Dedifferentiated amniotic fluid mesenchymal stem cell (primary cell): ENCODE data around the gene KDM8.
A peak's percentile ranks its signal among the peaks of the same experiment; 100 is the strongest.

Experiments
- DNase-seq: peaks from one replicate; pipeline ENCODE4 v3.0.0-alpha.2; 2016; ENCODE audit errors: extremely low spot score

The KDM8 gene

GRCh38 chr16:27229891-27230470, 26.7 kb downstream of the KDM8 start:
- DNase-seq, result no peak

GRCh38 chr16:27230562-27231001, 27.3 kb downstream of the KDM8 start:
- DNase-seq, result no peak

- no peak for DNase-seq
Observed at GRCh38 chr16:27231692-27232060, 28.4 kb downstream of the KDM8 start.

GRCh38 chr16:27232061-27232900, 29.0 kb downstream of the KDM8 start:
- no peak for DNase-seq

GRCh38 chr16:27232901-27233625, 29.7 kb downstream of the KDM8 start:
- no peak for DNase-seq

- no peak for DNase-seq
Observed at GRCh38 chr16:27233731-27234130, 30.4 kb downstream of the KDM8 start.

- DNase-seq, result no peak
Observed at GRCh38 chr16:27234171-27234570, 30.8 kb downstream of the KDM8 start.

- DNase-seq, result no peak
Observed at GRCh38 chr16:27234603-27235002, 31.3 kb downstream of the KDM8 start.

GRCh38 chr16:27235055-27235937, 32.0 kb downstream of the KDM8 start:
- peak; percentile 49 for DNase-seq

GRCh38 chr16:27235938-27236245, 32.6 kb downstream of the KDM8 start:
- no peak for DNase-seq

GRCh38 chr16:27236635-27237218, 33.4 kb downstream of the KDM8 start:
- DNase-seq, result no peak

GRCh38 chr16:27237219-27238015, 34.1 kb downstream of the KDM8 start:
- DNase-seq, result no peak

GRCh38 chr16:27238016-27238587, 34.8 kb downstream of the KDM8 start:
- DNase-seq, result no peak

GRCh38 chr16:27238591-27238990, 35.3 kb downstream of the KDM8 start:
- DNase-seq, result no peak

GRCh38 chr16:27239026-27239425, 35.7 kb downstream of the KDM8 start:
- no peak for DNase-seq

GRCh38 chr16:27239906-27240655, 36.8 kb downstream of the KDM8 start:
- no peak for DNase-seq

GRCh38 chr16:27240948-27241531, 37.7 kb downstream of the KDM8 start:
- no peak for DNase-seq

- no peak for DNase-seq
Observed at GRCh38 chr16:27241658-27242057, 38.3 kb downstream of the KDM8 start.

GRCh38 chr16:27242398-27242797, 39.1 kb downstream of the KDM8 start:
- no peak for DNase-seq
